SK-N-SH treated with all-trans-retinoic acid at 6 μM for 48 hours (cell line): ENCODE results near the gene CPNE4.

Source experiments
- ATAC-seq: fragments of 200-7000 bp; cut with Tn5 transposase; 3 replicates; pipeline ENCODE4 v1.9.1; 2020; ENCODE audit warnings: mild to moderate bottlenecking, moderate library complexity
- BACH2 ChIP-seq: fragments of 250-450 bp; sonication (Bioruptor Pico); IDR thresholded peaks from 2 replicates; pipeline ENCODE4 v1.9.0; 2021; ENCODE audit warnings: mild to moderate bottlenecking, borderline replicate concordance
- CREB5 ChIP-seq: fragments of 250-450 bp; sonication (Bioruptor Pico); IDR thresholded peaks from 2 replicates; pipeline ENCODE4 v1.5.1; 2020; ENCODE audit warnings: low read depth, mild to moderate bottlenecking, moderate library complexity
- CSDC2 ChIP-seq: fragments of 250-450 bp; sonication (Bioruptor Pico); IDR thresholded peaks from 2 replicates; pipeline ENCODE4 v1.5.0; 2020; ENCODE audit warnings: mild to moderate bottlenecking, moderate library complexity
- CSRNP3 ChIP-seq: fragments of 250-450 bp; sonication (Bioruptor Pico); IDR thresholded peaks from 2 replicates; pipeline ENCODE4 v1.5.1; 2021; ENCODE audit warnings: mild to moderate bottlenecking, moderate library complexity
- GLIS3 ChIP-seq: fragments of 250-450 bp; sonication (Bioruptor Pico); IDR thresholded peaks from 2 replicates; pipeline ENCODE4 v1.5.0; 2020; ENCODE audit warnings: mild to moderate bottlenecking, moderate library complexity
- ISL1 ChIP-seq: fragments of 250-450 bp; sonication (Bioruptor Pico); IDR thresholded peaks from 2 replicates; pipeline ENCODE4 v2.1.2; 2022; ENCODE audit warnings: mild to moderate bottlenecking, moderate library complexity
- OSR1 ChIP-seq: fragments of 250-450 bp; sonication (Bioruptor Pico); IDR thresholded peaks from 2 replicates; pipeline ENCODE4 v1.8.0; 2022; ENCODE audit warnings: moderate library complexity, mild to moderate bottlenecking, inconsistent platforms
- POU6F1 ChIP-seq: fragments of 250-450 bp; sonication (Bioruptor Pico); IDR thresholded peaks from 2 replicates; pipeline ENCODE4 v1.8.0; 2021; ENCODE audit warnings: low read depth, mild to moderate bottlenecking, moderate library complexity, borderline replicate concordance
- PPARA ChIP-seq: fragments of 250-450 bp; sonication (Bioruptor Pico); IDR thresholded peaks from 2 replicates; pipeline ENCODE4 v1.5.0; 2020; ENCODE audit warnings: mild to moderate bottlenecking, borderline replicate concordance
- RARB ChIP-seq: fragments of 250-450 bp; sonication (Bioruptor Pico); IDR thresholded peaks from 2 replicates; pipeline ENCODE4 v1.8.0; 2021; ENCODE audit warnings: mild to moderate bottlenecking, moderate library complexity
- SNAI2 ChIP-seq: fragments of 250-450 bp; sonication (Bioruptor Pico); IDR thresholded peaks from 2 replicates; pipeline ENCODE4 v1.5.0; 2020; ENCODE audit warnings: mild to moderate bottlenecking, moderate library complexity
- TCF4 ChIP-seq: fragments of 250-450 bp; sonication (Bioruptor Pico); IDR thresholded peaks from 2 replicates; pipeline ENCODE4 v1.8.0; 2021; ENCODE audit warnings: mild to moderate bottlenecking, moderate library complexity, borderline replicate concordance
- TOX ChIP-seq: fragments of 250-450 bp; sonication (Bioruptor Pico); IDR thresholded peaks from 2 replicates; pipeline ENCODE4 v1.8.0; 2021; ENCODE audit warnings: mild to moderate bottlenecking, moderate library complexity, borderline replicate concordance
- TSHZ2 ChIP-seq: fragments of 250-450 bp; sonication (Bioruptor Pico); IDR thresholded peaks from 2 replicates; pipeline ENCODE4 v1.5.0; 2020; ENCODE audit warnings: mild to moderate bottlenecking, moderate library complexity
- ZC3H10 ChIP-seq: fragments of 250-450 bp; sonication (Bioruptor Pico); IDR thresholded peaks from 2 replicates; pipeline ENCODE4 v1.5.1; 2021; ENCODE audit warnings: mild to moderate bottlenecking, moderate library complexity
- ZFP3 ChIP-seq: fragments of 250-450 bp; sonication (Bioruptor Pico); IDR thresholded peaks from 2 replicates; pipeline ENCODE4 v1.5.0; 2020; ENCODE audit warnings: mild to moderate bottlenecking, moderate library complexity
- ZFP30 ChIP-seq: fragments of 450-650 bp; formaldehyde crosslinking; IDR thresholded peaks from 2 replicates; pipeline ENCODE4 v1.5.0; 2022; ENCODE audit warnings: mild to moderate bottlenecking, moderate library complexity
- ZNF565 ChIP-seq: fragments of 450-650 bp; formaldehyde crosslinking; conservative IDR thresholded peaks from 2 replicates; pipeline ENCODE4 v1.5.0; 2020; ENCODE audit warnings: low read depth, mild to moderate bottlenecking, moderate library complexity
- ZNF70 ChIP-seq: fragments of 450-650 bp; formaldehyde crosslinking; IDR thresholded peaks from 2 replicates; pipeline ENCODE4 v1.5.0; 2020; ENCODE audit warnings: mild to moderate bottlenecking, moderate library complexity
- ZNF8 ChIP-seq: fragments of 450-650 bp; formaldehyde crosslinking; IDR thresholded peaks from 2 replicates; pipeline ENCODE4 v1.5.0; 2020; ENCODE audit warnings: mild to moderate bottlenecking, moderate library complexity
- TF ChIP-seq, protein P1 (sequence below): fragments of 250-450 bp; sonication (Bioruptor Pico); IDR thresholded peaks from 2 replicates; pipeline ENCODE4 v1.8.0; 2020; ENCODE audit warnings: mild to moderate bottlenecking, moderate library complexity, borderline replicate concordance

The CPNE4 gene

GRCh38 chr3:132037581-132037980, 2.8 kb upstream of the CPNE4 start (continued):
- TF ChIP-seq POU6F1 (no peak), ZNF8 (CRISPR knock-in tag) (no peak)

GRCh38 chr3:132037056-132037455, 2.2 kb upstream of the CPNE4 start:
- no peak for ATAC-seq
- TF ChIP-seq ISL1 (CRISPR knock-in tag) (no peak), ZNF565 (CRISPR knock-in tag) (no peak), ZC3H10 (CRISPR knock-in tag) (no peak), ZNF70 (no peak)

DNA sequence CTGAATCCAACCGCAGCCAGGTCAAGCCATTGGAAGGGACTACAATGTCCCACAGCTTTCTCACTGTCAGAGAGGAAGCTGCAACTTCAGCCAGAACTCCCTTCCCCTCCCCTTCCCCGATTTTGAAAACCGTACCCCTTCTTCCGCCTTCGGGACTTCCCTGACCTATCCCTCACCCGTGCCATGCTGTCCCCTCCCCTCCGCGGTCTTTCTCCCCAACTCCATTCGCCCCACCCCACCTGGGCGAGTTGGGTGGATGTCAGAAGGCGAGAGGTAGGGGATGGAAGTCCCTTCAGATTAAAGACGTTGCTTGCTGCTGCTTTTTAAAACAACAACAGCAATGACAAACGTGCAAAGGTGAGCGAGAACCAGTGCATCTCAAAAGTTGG, 723 bp downstream of the CPNE4 start:
- no peak for ATAC-seq
- no peak for TF ChIP-seq CSRNP3 (CRISPR knock-in tag)
- TF ChIP-seq CREB5 (CRISPR knock-in tag) = no peak
- no peak for TF ChIP-seq TCF4 (CRISPR knock-in tag)
- TF ChIP-seq BACH2 (CRISPR knock-in tag) = no peak
- TF ChIP-seq ZFP30 (CRISPR knock-in tag) = no peak
- TF ChIP-seq ZC3H10 (CRISPR knock-in tag) = no peak
- TF ChIP-seq CSDC2 = no peak
- TF ChIP-seq, protein P1, sequence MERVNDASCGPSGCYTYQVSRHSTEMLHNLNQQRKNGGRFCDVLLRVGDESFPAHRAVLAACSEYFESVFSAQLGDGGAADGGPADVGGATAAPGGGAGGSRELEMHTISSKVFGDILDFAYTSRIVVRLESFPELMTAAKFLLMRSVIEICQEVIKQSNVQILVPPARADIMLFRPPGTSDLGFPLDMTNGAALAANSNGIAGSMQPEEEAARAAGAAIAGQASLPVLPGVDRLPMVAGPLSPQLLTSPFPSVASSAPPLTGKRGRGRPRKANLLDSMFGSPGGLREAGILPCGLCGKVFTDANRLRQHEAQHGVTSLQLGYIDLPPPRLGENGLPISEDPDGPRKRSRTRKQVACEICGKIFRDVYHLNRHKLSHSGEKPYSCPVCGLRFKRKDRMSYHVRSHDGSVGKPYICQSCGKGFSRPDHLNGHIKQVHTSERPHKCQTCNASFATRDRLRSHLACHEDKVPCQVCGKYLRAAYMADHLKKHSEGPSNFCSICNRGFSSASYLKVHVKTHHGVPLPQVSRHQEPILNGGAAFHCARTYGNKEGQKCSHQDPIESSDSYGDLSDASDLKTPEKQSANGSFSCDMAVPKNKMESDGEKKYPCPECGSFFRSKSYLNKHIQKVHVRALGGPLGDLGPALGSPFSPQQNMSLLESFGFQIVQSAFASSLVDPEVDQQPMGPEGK = no peak
- no peak for TF ChIP-seq GLIS3 (CRISPR knock-in tag)
- no peak for TF ChIP-seq ZFP3 (CRISPR knock-in tag)
- no peak for TF ChIP-seq OSR1 (CRISPR knock-in tag)
- TF ChIP-seq PPARA = no peak
- no peak for TF ChIP-seq ZNF8 (CRISPR knock-in tag)
- TF ChIP-seq ZNF70 = no peak
- no peak for TF ChIP-seq TSHZ2 (CRISPR knock-in tag)

DNA sequence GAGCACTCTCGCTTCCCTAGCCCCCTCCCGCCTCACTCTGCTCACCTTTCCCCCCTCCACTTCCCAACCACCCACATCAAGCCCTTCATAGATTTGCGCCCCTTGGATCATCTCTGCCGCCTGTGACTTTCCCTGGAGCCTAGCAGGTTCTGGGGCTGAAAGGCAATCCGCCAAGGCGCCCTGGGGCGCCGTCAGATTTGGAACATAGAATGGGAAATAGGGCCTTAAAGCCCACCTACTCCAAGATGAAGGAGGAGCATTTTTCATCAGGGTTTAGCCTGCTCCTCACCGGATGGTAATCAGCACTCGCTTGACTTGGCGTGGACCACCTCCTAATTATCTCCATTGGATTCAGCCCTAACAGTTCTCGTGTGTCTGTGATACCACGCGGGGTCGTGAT, 1.3 kb downstream of the CPNE4 start:
- no peak for ATAC-seq
- TF ChIP-seq TOX = no peak
- TF ChIP-seq PPARA = no peak
- TF ChIP-seq TCF4 (CRISPR knock-in tag) = no peak
- TF ChIP-seq ZFP3 (CRISPR knock-in tag) = no peak
- TF ChIP-seq ZFP30 (CRISPR knock-in tag) = no peak
- TF ChIP-seq ZNF565 (CRISPR knock-in tag) = no peak
- TF ChIP-seq ZC3H10 (CRISPR knock-in tag) = no peak
- no peak for TF ChIP-seq CSDC2
- no peak for TF ChIP-seq TSHZ2 (CRISPR knock-in tag)
- TF ChIP-seq RARB (CRISPR knock-in tag) = no peak
- no peak for TF ChIP-seq SNAI2 (CRISPR knock-in tag)
- no peak for TF ChIP-seq OSR1 (CRISPR knock-in tag)
- no peak for TF ChIP-seq BACH2 (CRISPR knock-in tag)
- no peak for TF ChIP-seq ZNF70
- no peak for TF ChIP-seq ISL1 (CRISPR knock-in tag)
- no peak for TF ChIP-seq CSRNP3 (CRISPR knock-in tag)
